Liver (tissue), 9 donors: ENCODE data around the gene SCML2. TPM values are rescaled to one million over a fixed set of nuclear protein-coding genes. Genes with fewer than 3 reads are reported as not detected.

Experiments
- DNase-seq: peaks from one replicate; pipeline ENCODE4 v3.0.0-alpha.2; 2017; ENCODE audit warnings: low spot score
- H3K27ac ChIP-seq, 2 donors: one replicate each; pipeline ENCODE4 v1.7.0; 2013; ENCODE audit warnings: inconsistent platforms in 2 of 2, low read length in 2 of 2, control low read depth in 1 of 2, low read depth in 1 of 2, mild to moderate bottlenecking in 1 of 2
- H3K27me3 ChIP-seq, 4 donors: one replicate each; pipeline versions ENCODE4 v1.6.1 to v1.7.0; 2013; ENCODE audit warnings: low read length in 3 of 4, inconsistent platforms in 1 of 4, mild to moderate bottlenecking in 1 of 4, moderate library complexity in 1 of 4; ENCODE audit not compliant: control insufficient read depth in 4 of 4, insufficient read depth in 4 of 4
- H3K36me3 ChIP-seq, 4 donors: one replicate each; pipeline versions ENCODE4 v1.6.1 to v1.7.0; 2013; ENCODE audit warnings: low read length in 3 of 4, mild to moderate bottlenecking in 3 of 4, low read depth in 1 of 4, moderate library complexity in 1 of 4; ENCODE audit not compliant: control insufficient read depth in 4 of 4, insufficient read depth in 3 of 4
- H3K4me1 ChIP-seq, 4 donors: one replicate each; pipeline versions ENCODE4 v1.6.1 to v1.7.0; 2013; ENCODE audit warnings: low read length in 3 of 4, mild to moderate bottlenecking in 3 of 4, moderate library complexity in 1 of 4; ENCODE audit not compliant: control insufficient read depth in 4 of 4, insufficient read depth in 4 of 4
- H3K4me3 ChIP-seq, 3 donors: one replicate each; pipeline versions ENCODE4 v1.6.1 to v1.7.0; 2013; ENCODE audit warnings: low read length in 3 of 3, control low read depth in 1 of 3, low read depth in 1 of 3, mild to moderate bottlenecking in 1 of 3
- H3K9ac ChIP-seq, 2 donors: one replicate each; pipeline ENCODE4 v1.7.0; 2013; ENCODE audit warnings: low read length in 2 of 2, mild to moderate bottlenecking in 2 of 2, moderate library complexity in 2 of 2, control low read depth in 1 of 2, low read depth in 1 of 2
- H3K9me3 ChIP-seq, 4 donors: one replicate each; pipeline versions ENCODE4 v1.6.1 to v1.7.0; 2013; ENCODE audit warnings: low read length in 3 of 4; ENCODE audit not compliant: control insufficient read depth in 4 of 4
- ATF3 ChIP-seq: IDR thresholded peaks from 2 replicates; pipeline ENCODE4 v1.6.1; 2016; ENCODE audit warnings: antibody characterized with exemption
- FOXA1 ChIP-seq: IDR thresholded peaks from 2 replicates; pipeline ENCODE4 v1.6.1; 2016; ENCODE audit warnings: antibody characterized with exemption
- FOXA2 ChIP-seq: IDR thresholded peaks from 2 replicates; pipeline ENCODE4 v1.6.1; 2016; ENCODE audit warnings: antibody characterized with exemption
- HNF4G ChIP-seq: IDR thresholded peaks from 2 replicates; pipeline ENCODE4 v1.6.1; 2016; ENCODE audit warnings: antibody characterized with exemption
- JUND ChIP-seq, 2 donors: IDR thresholded peaks; 2 replicates each; pipeline ENCODE4 v1.6.1; 2016; ENCODE audit warnings: antibody characterized with exemption in 2 of 2
- MAX ChIP-seq: IDR thresholded peaks from 2 replicates; pipeline ENCODE4 v1.6.1; 2016; ENCODE audit warnings: antibody characterized with exemption
- NR2F2 ChIP-seq: IDR thresholded peaks from 2 replicates; pipeline ENCODE4 v1.6.1; 2016; ENCODE audit warnings: antibody characterized with exemption
- TAF1 ChIP-seq: conservative IDR thresholded peaks from 2 replicates; pipeline ENCODE4 v1.6.1; 2016; ENCODE audit warnings: antibody characterized with exemption, mild to moderate bottlenecking
- YY1 ChIP-seq: IDR thresholded peaks from 2 replicates; pipeline ENCODE4 v1.6.1; 2016; ENCODE audit warnings: antibody characterized with exemption, mild to moderate bottlenecking
- WGBS: extraction: QIAGEN DNeasy Blood & Tissue Kit; methylation state at CpG from one replicate; pipeline ENCODE4 v1.1.7; 2013; 5-methylcytosine and 5-hydroxymethylcytosine counted together
- polyA plus RNA-seq, 2 donors: library from polyadenylated mRNA; stranded (reverse) in 1 of 2; unstranded in 1 of 2; fragments of 200-250 nt in 1 of 2; fragments of >200 nt in 1 of 2; fragmentation: Nextera tagmentation in 1 of 2; extraction: Ambion mirVana in 1 of 2; gene quantifications; one replicate each; pipeline versions ENCODE4 v1.2.1 to v1.2.3, GENCODE V29; 2013 to 2015
- total RNA-seq, 2 donors: library from RNA; depleted of rRNA; stranded (reverse); fragments of >200 nt; gene quantifications; one replicate each; pipeline ENCODE4 v1.2.3, GENCODE V29; 2014
- TF ChIP-seq, protein P1 (sequence below): fragments of 150-350 bp; IDR thresholded peaks from 2 replicates; pipeline ENCODE4 v1.5.1; 2017; ENCODE audit warnings: improper control_type of control experiment, low read depth, low read length; ENCODE audit not compliant: missing input control
- TF ChIP-seq, protein P2 (sequence below): IDR thresholded peaks from 2 replicates; pipeline ENCODE4 v1.6.1; 2016; ENCODE audit warnings: antibody characterized with exemption, mild to moderate bottlenecking
- donor health status: healthy.
- donor health status: healthy.
- donor health status: healthy.
- donor health status: healthy.
- donor health status: healthy.

The SCML2 gene
- total and polyA plus RNA-seq, 4 donors: 0.96 to 7.2 (median 1.1) TPM

DNA sequence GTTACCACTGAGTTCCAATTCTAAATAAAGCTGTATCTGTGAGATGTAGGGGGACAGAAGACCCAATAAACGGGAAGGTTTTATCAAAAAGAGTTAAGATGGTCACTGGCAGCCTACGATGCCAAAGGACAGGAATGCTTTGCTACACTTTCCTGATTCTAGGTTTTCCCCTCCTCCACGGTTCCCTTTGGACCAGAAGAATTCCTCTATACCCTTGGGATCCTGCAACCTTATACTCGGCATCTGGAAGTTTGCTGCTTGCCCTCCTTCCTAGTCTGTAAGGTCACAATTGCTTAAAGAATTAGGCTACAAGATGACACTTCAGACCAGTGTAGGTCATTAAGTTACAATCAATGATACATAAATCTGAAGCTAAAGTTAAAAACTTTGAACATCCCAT is 64.3 kb downstream of the SCML2 start:
- Histone ChIP-seq H3K36me3 (no peaks in the 10 kb centered on the region), H3K4me1 (no peaks in the 10 kb centered on the region), H3K27me3 (no peaks in the 10 kb centered on the region), H3K9me3 (no peaks in the 10 kb centered on the region), H3K27ac (no peak overlapping the region), H3K4me3 (no peak overlapping the region), H3K9ac (no peak overlapping the region)
- no peak for DNase-seq
- TF ChIP-seq ATF3 (no peak), NR2F2 (no peak), JUND (IDR thresholded peaks at IDR 0.05) (no peak), FOXA2 (no peak), MAX (no peak)
- TF ChIP-seq, protein P1, sequence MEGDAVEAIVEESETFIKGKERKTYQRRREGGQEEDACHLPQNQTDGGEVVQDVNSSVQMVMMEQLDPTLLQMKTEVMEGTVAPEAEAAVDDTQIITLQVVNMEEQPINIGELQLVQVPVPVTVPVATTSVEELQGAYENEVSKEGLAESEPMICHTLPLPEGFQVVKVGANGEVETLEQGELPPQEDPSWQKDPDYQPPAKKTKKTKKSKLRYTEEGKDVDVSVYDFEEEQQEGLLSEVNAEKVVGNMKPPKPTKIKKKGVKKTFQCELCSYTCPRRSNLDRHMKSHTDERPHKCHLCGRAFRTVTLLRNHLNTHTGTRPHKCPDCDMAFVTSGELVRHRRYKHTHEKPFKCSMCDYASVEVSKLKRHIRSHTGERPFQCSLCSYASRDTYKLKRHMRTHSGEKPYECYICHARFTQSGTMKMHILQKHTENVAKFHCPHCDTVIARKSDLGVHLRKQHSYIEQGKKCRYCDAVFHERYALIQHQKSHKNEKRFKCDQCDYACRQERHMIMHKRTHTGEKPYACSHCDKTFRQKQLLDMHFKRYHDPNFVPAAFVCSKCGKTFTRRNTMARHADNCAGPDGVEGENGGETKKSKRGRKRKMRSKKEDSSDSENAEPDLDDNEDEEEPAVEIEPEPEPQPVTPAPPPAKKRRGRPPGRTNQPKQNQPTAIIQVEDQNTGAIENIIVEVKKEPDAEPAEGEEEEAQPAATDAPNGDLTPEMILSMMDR: no peak
- WGBS: 85% methylated on average over 4 of the region's 4 CpGs

- no peak overlapping the region for H3K27ac ChIP-seq
- H3K4me3 ChIP-seq: no peak overlapping the region
- WGBS: 81% methylated on average over 3 of the region's 3 CpGs
- no peaks in the 10 kb centered on the region for H3K4me1 ChIP-seq
- H3K9ac ChIP-seq: no peak overlapping the region
- no peak for DNase-seq
- no peaks in the 10 kb centered on the region for H3K27me3 ChIP-seq
- no peaks in the 10 kb centered on the region for H3K36me3 ChIP-seq
- H3K9me3 ChIP-seq: no peaks in the 10 kb centered on the region
- TF ChIP-seq, protein P2, sequence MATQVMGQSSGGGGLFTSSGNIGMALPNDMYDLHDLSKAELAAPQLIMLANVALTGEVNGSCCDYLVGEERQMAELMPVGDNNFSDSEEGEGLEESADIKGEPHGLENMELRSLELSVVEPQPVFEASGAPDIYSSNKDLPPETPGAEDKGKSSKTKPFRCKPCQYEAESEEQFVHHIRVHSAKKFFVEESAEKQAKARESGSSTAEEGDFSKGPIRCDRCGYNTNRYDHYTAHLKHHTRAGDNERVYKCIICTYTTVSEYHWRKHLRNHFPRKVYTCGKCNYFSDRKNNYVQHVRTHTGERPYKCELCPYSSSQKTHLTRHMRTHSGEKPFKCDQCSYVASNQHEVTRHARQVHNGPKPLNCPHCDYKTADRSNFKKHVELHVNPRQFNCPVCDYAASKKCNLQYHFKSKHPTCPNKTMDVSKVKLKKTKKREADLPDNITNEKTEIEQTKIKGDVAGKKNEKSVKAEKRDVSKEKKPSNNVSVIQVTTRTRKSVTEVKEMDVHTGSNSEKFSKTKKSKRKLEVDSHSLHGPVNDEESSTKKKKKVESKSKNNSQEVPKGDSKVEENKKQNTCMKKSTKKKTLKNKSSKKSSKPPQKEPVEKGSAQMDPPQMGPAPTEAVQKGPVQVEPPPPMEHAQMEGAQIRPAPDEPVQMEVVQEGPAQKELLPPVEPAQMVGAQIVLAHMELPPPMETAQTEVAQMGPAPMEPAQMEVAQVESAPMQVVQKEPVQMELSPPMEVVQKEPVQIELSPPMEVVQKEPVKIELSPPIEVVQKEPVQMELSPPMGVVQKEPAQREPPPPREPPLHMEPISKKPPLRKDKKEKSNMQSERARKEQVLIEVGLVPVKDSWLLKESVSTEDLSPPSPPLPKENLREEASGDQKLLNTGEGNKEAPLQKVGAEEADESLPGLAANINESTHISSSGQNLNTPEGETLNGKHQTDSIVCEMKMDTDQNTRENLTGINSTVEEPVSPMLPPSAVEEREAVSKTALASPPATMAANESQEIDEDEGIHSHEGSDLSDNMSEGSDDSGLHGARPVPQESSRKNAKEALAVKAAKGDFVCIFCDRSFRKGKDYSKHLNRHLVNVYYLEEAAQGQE: no peak
- TF ChIP-seq TAF1: no peak
- no peak for TF ChIP-seq HNF4G
- TF ChIP-seq NR2F2: no peak
- TF ChIP-seq FOXA1: no peak
- TF ChIP-seq, protein P1: no peak
- TF ChIP-seq YY1: no peak
Observed at GRCh38 chrX:18288716-18289115, 65.8 kb downstream of the SCML2 start.
